IPS-NIHi7 (cell line): ENCODE results near the gene BACH2.
"Not testable (repeated sequence)": the region's sequence is repeated elsewhere in the genome, so short reads cannot be mapped to it uniquely, and the experiment has no call there.

Experiments
- DNase-seq: peaks from one replicate; pipeline ENCODE4 v3.0.0; 2012; ENCODE audit warnings: mixed read lengths; ENCODE audit errors: extremely low spot score

BACH2 gene

GRCh38 chr6:90157441-90157840 is 139.2 kb downstream of the BACH2 start:
- no peak for DNase-seq

GRCh38 chr6:90156861-90157260 is 139.8 kb downstream of the BACH2 start:
- no peak for DNase-seq

- DNase-seq, result no peak
Measured at GRCh38 chr6:90154755-90155470, 141.7 kb downstream of the BACH2 start.

- DNase-seq, result no peak
Measured at GRCh38 chr6:90151576-90152422, 144.8 kb downstream of the BACH2 start.

- no peak for DNase-seq
Measured at GRCh38 chr6:90149280-90149679, 147.4 kb downstream of the BACH2 start.

- DNase-seq, result no peak
Measured at GRCh38 chr6:90148867-90149266, 147.8 kb downstream of the BACH2 start.

- no peak for DNase-seq
Measured at GRCh38 chr6:90146921-90147649, 149.6 kb downstream of the BACH2 start.

GRCh38 chr6:90146024-90146423 is 150.6 kb downstream of the BACH2 start:
- no peak for DNase-seq

- no peak for DNase-seq
Measured at GRCh38 chr6:90144928-90145555, 151.6 kb downstream of the BACH2 start.

GRCh38 chr6:90144396-90144795 is 152.2 kb downstream of the BACH2 start:
- DNase-seq, result no peak

GRCh38 chr6:90140683-90141082 is 156.0 kb downstream of the BACH2 start:
- no peak for DNase-seq

GRCh38 chr6:90139272-90139817 is 157.3 kb downstream of the BACH2 start:
- DNase-seq, result no peak

- DNase-seq, result no peak
Measured at GRCh38 chr6:90136837-90137568, 159.6 kb downstream of the BACH2 start.

- DNase-seq, result no peak
Measured at GRCh38 chr6:90136176-90136575, 160.5 kb downstream of the BACH2 start.

- no peak for DNase-seq
Measured at GRCh38 chr6:90135667-90136066, 161.0 kb downstream of the BACH2 start.

GRCh38 chr6:90133664-90134063 is 163.0 kb downstream of the BACH2 start:
- not testable (repeated sequence) for DNase-seq

GRCh38 chr6:90131614-90132423 is 164.8 kb downstream of the BACH2 start:
- no peak for DNase-seq

GRCh38 chr6:90131125-90131524 is 165.5 kb downstream of the BACH2 start:
- no peak for DNase-seq

- not testable (repeated sequence) for DNase-seq
Measured at GRCh38 chr6:90128687-90129086, 168.0 kb downstream of the BACH2 start.

- DNase-seq, result no peak
Measured at GRCh38 chr6:90127595-90127994, 169.0 kb downstream of the BACH2 start.
